Testis (tissue), 3 donors: ENCODE data around the gene CABP4. TPM values are rescaled to one million over a fixed set of nuclear protein-coding genes. Genes with fewer than 3 reads are reported as not detected.

Source experiments
- DNase-seq: peaks from one replicate; pipeline ENCODE4 v3.0.0-alpha.2; 2019
- H3K27ac ChIP-seq, 2 donors: fragments of 200-600 bp; sonication (generic); one replicate each; pipeline ENCODE4 v1.5.1; 2019
- H3K27me3 ChIP-seq: fragments of 200-600 bp; sonication (generic); one replicate; pipeline ENCODE4 v1.5.1; 2019
- H3K36me3 ChIP-seq: fragments of 200-600 bp; sonication (generic); one replicate; pipeline ENCODE4 v1.5.1; 2017; ENCODE audit warnings: low read depth; ENCODE audit errors: missing control alignments
- H3K4me1 ChIP-seq: fragments of 200-600 bp; sonication (generic); one replicate; pipeline ENCODE4 v1.5.1; 2019
- H3K4me3 ChIP-seq, 2 donors: fragments of 200-600 bp; sonication (generic); one replicate each; pipeline ENCODE4 v1.5.1; 2017 to 2019
- H3K9me3 ChIP-seq: fragments of 200-600 bp; sonication (generic); one replicate; pipeline ENCODE4 v1.5.1; 2017
- POLR2A ChIP-seq: fragments of 450-650 bp; IDR thresholded peaks from one replicate; pipeline ENCODE4 v1.6.1; 2017; ENCODE audit warnings: antibody characterized with exemption, mild to moderate bottlenecking, moderate library complexity
- WGBS, 2 donors: methylation state at CpG; one replicate each; pipeline ENCODE4 v1.1.5; 2018; 5-methylcytosine and 5-hydroxymethylcytosine counted together
- intact Hi-C: fragments of 100-400 bp; cut with DNase I; formaldehyde crosslinking; loops from one replicate; pipeline ENCODE4 v1.15.1; 2023; ENCODE audit warnings: low total_unique reads
- polyA plus RNA-seq: library from polyadenylated mRNA; stranded (reverse); fragments of 350-450 nt; fragmentation: Illumina TruSeq; extraction: RNeasy Lipid Tissue Mini Kit (QIAGEN cat#74804); gene quantifications from one replicate; pipeline ENCODE4 v1.2.3, GENCODE V29; 2014; ENCODE audit warnings: low read depth, low replicate concordance; ENCODE audit not compliant: insufficient read depth
- total RNA-seq, 2 donors: library from RNA; depleted of rRNA; stranded (reverse); fragments of >200 nt; gene quantifications; one replicate each; pipeline ENCODE4 v1.2.3, GENCODE V29; 2016
- TF ChIP-seq, protein P1 (sequence below), 3 experiments: fragments of 450-650 bp in 2 of 3; fragments of 200-600 bp in 1 of 3; sonication (generic) in 1 of 3; IDR thresholded peaks; one replicate each; pipeline ENCODE4 v1.5.1; 2016 to 2019; ENCODE audit warnings: antibody characterized with exemption in 3 of 3, mild to moderate bottlenecking in 2 of 3, moderate library complexity in 1 of 3

CABP4 gene
- total and polyA plus RNA-seq, 3 donors from 2014 or later, result 0.87 to 1.2 (median 0.98) TPM

DNA sequence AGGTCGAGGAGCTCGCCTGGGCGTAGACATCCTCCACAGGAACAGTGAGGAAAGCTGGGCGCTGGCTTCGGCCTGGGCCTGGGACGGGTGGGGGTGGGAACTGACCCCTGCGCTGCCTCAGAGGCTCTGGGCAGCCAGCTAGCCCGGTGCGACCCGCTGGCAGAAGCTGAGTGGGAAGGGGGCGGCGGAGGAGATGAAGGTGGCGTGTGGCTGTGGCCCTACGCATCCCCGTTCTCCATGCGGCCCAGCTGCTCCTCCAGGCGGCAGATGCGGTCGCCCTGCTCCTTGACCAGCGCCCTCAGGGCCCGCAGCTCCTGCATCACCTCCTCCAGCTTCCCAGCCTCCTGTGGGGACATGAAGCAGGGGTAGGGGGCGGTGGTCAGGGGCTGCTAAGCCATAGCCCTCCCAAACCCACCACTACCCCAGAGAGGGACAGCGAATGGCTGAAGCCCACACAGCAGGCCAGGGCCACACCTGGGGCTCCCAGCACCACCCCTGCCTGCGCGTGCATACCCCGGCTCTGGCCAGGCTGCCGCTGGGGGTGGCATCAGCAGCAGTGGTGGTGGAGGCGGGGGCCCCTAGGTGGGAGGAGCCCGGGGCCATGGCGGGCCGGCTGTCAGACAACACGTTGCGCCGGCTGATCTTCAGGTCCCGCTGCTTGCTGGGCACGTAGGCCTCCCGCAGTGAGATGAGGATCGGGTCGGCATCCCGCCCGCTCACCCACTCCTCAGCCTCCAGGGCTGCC lies 16.8 kb upstream of the CABP4 start:
- H3K9me3 ChIP-seq, result no peaks in the 10 kb centered on the region
- intact Hi-C loops, result no loop called here
- H3K4me1 ChIP-seq, result peaks cover 5% of the 10 kb centered on the region
- H3K27me3 ChIP-seq, result no peaks in the 10 kb centered on the region
- H3K27ac ChIP-seq, result no peak overlapping the region
- WGBS, 2 donors, result 82 to 91% methylated on average over 21 to 40 of the region's 41 CpGs
- TF ChIP-seq, protein P1, sequence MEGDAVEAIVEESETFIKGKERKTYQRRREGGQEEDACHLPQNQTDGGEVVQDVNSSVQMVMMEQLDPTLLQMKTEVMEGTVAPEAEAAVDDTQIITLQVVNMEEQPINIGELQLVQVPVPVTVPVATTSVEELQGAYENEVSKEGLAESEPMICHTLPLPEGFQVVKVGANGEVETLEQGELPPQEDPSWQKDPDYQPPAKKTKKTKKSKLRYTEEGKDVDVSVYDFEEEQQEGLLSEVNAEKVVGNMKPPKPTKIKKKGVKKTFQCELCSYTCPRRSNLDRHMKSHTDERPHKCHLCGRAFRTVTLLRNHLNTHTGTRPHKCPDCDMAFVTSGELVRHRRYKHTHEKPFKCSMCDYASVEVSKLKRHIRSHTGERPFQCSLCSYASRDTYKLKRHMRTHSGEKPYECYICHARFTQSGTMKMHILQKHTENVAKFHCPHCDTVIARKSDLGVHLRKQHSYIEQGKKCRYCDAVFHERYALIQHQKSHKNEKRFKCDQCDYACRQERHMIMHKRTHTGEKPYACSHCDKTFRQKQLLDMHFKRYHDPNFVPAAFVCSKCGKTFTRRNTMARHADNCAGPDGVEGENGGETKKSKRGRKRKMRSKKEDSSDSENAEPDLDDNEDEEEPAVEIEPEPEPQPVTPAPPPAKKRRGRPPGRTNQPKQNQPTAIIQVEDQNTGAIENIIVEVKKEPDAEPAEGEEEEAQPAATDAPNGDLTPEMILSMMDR (IDR thresholded peaks at IDR 0.05), result no peak
- TF ChIP-seq POLR2A, result no peak
- no peak overlapping the region for H3K4me3 ChIP-seq
- no peak for DNase-seq
- no peaks in the 10 kb centered on the region for H3K36me3 ChIP-seq

DNA sequence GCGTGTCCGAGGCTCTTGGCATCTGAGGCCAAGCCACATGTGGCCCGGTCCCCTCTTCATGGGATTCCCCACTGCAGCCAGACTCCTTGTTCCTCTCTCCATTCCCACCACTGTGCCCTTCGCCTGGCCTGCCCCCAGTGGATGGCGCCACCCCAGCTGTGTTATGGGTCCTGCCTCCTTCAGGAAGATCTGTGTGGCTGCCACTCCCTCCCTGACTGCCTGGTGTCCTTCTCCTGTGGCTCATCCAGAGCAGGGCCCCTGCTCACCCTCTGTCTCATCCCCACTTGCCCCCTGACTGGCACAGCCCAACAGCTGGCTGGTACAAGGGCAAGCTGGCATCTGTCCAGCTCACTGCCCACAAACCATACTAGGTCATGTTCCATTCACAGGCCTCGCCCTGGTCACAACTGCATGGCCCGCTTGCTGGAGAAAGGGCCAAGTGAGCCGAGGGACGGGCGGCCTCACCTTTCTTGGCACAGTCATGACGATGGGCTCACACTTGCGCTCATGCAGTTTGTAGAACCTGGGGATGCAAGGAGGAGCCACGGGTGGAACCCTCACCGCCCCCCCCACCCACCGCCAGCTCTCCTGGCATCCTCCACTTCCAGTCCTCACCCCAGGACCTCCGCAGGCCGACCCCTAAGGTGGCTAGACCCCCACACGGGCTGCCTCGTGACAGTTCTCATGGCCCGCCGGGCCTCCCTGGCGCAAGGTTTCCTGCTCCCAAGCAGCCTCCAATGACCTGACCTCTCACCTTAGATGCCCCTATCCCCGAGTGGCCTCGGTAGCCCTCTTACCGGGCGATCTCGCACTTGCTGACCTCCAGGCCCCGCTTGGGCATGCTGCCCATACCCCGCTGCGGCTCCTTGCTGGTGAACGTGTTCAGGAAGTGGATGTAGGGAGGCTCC lies 15.6 kb upstream of the CABP4 start:
- H3K27me3 ChIP-seq, result no peaks in the 10 kb centered on the region
- TF ChIP-seq, protein P1 (IDR thresholded peaks at IDR 0.05), result no peak
- TF ChIP-seq POLR2A, result no peak
- H3K9me3 ChIP-seq, result no peaks in the 10 kb centered on the region
- DNase-seq, result no peak
- no peak overlapping the region for H3K27ac ChIP-seq
- H3K36me3 ChIP-seq, result no peaks in the 10 kb centered on the region
- intact Hi-C loops, result no loop called here
- no peak overlapping the region for H3K4me3 ChIP-seq
- WGBS, 2 donors, result 75 to 86% methylated on average over 12 to 31 of the region's 31 CpGs
- peaks cover 5% of the 10 kb centered on the region for H3K4me1 ChIP-seq

DNA sequence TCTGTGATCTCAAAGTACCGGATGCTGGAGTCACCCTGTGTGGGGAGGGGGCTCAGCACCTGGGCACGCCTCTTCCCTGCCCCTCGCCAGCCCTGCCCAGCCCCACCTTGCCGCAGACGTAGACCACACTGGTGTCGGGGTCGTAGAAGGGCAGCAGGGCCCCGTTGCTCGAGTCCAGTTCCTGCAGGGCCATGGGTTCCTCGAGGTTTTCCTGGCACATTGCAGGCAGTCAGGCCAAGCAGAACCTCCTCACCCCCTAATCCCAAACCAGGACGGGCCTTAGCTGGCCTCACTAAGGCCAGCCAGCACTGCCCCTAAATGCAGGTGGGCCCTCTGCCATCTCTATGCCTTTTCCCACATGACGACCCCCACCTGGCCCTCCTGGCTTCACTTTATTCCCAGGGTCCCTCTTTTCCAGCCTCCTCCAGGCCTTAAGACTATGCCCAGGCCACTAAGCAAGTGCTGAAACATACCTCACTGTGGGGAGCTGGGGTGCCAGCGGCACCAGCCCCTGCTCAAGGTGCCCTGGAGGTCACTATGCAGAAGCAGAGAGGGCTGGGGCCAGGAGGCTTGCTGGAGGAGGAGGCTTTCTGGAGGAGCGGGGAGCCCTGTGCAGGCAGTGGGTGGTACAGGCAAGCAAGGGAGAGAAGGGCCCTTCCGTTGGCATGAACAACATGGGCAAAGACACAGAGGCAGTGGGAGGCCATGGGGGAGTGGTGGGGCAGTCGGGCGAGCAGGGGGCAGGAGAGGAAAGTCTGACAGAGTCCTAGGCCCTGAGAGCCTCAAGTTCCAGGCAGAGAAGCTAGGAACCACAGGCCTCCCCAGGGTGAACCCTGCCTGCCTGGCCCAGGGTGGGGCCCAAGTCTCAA lies 14.7 kb upstream of the CABP4 start:
- no peak overlapping the region for H3K27ac ChIP-seq
- 80 to 87% methylated on average over 10 to 17 of the region's 17 CpGs for WGBS, 2 donors
- no peak overlapping the region for H3K4me3 ChIP-seq
- no peaks in the 10 kb centered on the region for H3K27me3 ChIP-seq
- intact Hi-C loops, result no loop called here
- no peaks in the 10 kb centered on the region for H3K36me3 ChIP-seq
- H3K4me1 ChIP-seq, result peaks cover 5% of the 10 kb centered on the region
- DNase-seq, result no peak
- no peaks in the 10 kb centered on the region for H3K9me3 ChIP-seq
- TF ChIP-seq, protein P1 (IDR thresholded peaks at IDR 0.05), result no peak
- TF ChIP-seq POLR2A, result no peak

DNA sequence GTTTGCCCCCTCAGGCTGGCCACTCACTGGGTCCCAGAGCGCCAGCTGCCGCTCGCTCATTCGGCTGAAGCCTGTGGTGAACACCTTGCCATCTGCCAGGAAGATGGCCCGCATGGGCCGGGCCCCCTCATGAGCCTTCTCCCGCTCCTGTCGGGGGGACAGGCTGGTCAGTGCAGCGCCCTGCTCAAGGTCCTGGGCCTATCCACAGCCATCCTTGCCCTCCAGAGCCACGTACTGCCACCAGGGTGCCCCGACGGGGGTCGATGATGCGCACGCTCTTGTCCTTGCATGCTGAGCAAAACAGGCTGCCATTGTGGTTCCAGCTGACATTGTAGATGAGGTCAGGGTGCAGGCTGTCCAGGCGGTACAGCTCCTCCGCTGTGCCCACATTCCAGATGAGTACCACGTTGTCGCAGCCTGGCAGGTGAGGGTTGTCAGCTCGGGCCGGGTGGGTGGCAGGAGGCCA lies 14.0 kb upstream of the CABP4 start:
- Histone ChIP-seq H3K4me1 (peaks cover 5% of the 10 kb centered on the region), H3K4me3 (no peak overlapping the region), H3K9me3 (no peaks in the 10 kb centered on the region), H3K27ac (no peak overlapping the region), H3K36me3 (no peaks in the 10 kb centered on the region), H3K27me3 (no peaks in the 10 kb centered on the region)
- intact Hi-C loops, result no loop called here
- DNase-seq, result no peak
- TF ChIP-seq, protein P1 (IDR thresholded peaks at IDR 0.05), result no peak
- no peak for TF ChIP-seq POLR2A
- WGBS, 2 donors, result 90 to 91% methylated on average over 7 to 21 of the region's 21 CpGs
